Hepatocyte (in vitro differentiated cells): ENCODE results near the gene GALNT14. TPM values are rescaled to one million over a fixed set of nuclear protein-coding genes. Genes with fewer than 3 reads are reported as not detected.

Source experiments
- DNase-seq: peaks from one replicate; pipeline ENCODE4 v3.0.0-alpha.2; 2016; ENCODE audit warnings: low spot score
- H2AFZ ChIP-seq: fragments of 200-600 bp; sonication (generic); 2 replicates; pipeline ENCODE4 v1.6.0; 2016; ENCODE audit warnings: antibody characterized with exemption, mild to moderate bottlenecking
- H3K27ac ChIP-seq: fragments of 200-600 bp; sonication (generic); 2 replicates; pipeline ENCODE4 v1.5.1; 2016; ENCODE audit warnings: mild to moderate bottlenecking
- H3K27me3 ChIP-seq: fragments of 200-600 bp; sonication (generic); 2 replicates; pipeline ENCODE4 v1.6.1; 2016
- H3K36me3 ChIP-seq: fragments of 200-600 bp; sonication (generic); replicated peaks from 2 replicates; pipeline ENCODE4 v1.5.1; 2016; ENCODE audit warnings: low read depth; ENCODE audit not compliant: insufficient read depth
- H3K4me1 ChIP-seq: fragments of 200-600 bp; sonication (generic); 2 replicates; pipeline ENCODE4 v1.5.1; 2016; ENCODE audit warnings: mild to moderate bottlenecking, moderate library complexity; ENCODE audit not compliant: insufficient read depth
- H3K4me2 ChIP-seq: fragments of 200-600 bp; sonication (generic); 2 replicates; pipeline ENCODE4 v1.6.0; 2016
- H3K4me3 ChIP-seq: fragments of 200-600 bp; sonication (generic); 2 replicates; pipeline ENCODE4 v1.5.1; 2016; ENCODE audit warnings: mild to moderate bottlenecking
- H3K79me2 ChIP-seq: fragments of 200-600 bp; sonication (generic); 2 replicates; pipeline ENCODE4 v1.6.0; 2017; ENCODE audit warnings: mild to moderate bottlenecking
- H3K9me2 ChIP-seq: fragments of 200-600 bp; sonication (generic); replicated peaks from 2 replicates; pipeline ENCODE4 v1.6.0; 2017; ENCODE audit warnings: mild to moderate bottlenecking; ENCODE audit not compliant: insufficient read depth
- H3K9me3 ChIP-seq: fragments of 200-600 bp; sonication (generic); 2 replicates; pipeline ENCODE4 v1.5.1; 2016; ENCODE audit warnings: low read depth, mild to moderate bottlenecking
- H4K20me1 ChIP-seq: fragments of 200-600 bp; sonication (generic); 2 replicates; pipeline ENCODE4 v1.6.0; 2016; ENCODE audit warnings: mild to moderate bottlenecking; ENCODE audit not compliant: insufficient read depth, poor library complexity, severe bottlenecking
- CTCF ChIP-seq: fragments of 200-600 bp; sonication (generic); IDR thresholded peaks from 2 replicates; pipeline ENCODE4 v1.5.1; 2016; ENCODE audit warnings: antibody characterized with exemption, mild to moderate bottlenecking; ENCODE audit not compliant: poor library complexity
- EZH2 ChIP-seq: fragments of 200-600 bp; sonication (generic); IDR thresholded peaks from 2 replicates; pipeline ENCODE4 v1.6.1; 2016; ENCODE audit warnings: antibody characterized with exemption, mild to moderate bottlenecking, borderline replicate concordance
- EZH2phosphoT487 ChIP-seq: fragments of 200-600 bp; sonication (generic); IDR thresholded peaks from one replicate; pipeline ENCODE4 v1.6.1; 2018; ENCODE audit warnings: antibody characterized with exemption, mild to moderate bottlenecking, low read depth, moderate library complexity; ENCODE audit not compliant: unreplicated experiment, severe bottlenecking
- WGBS: methylation state at CpG from one replicate; pipeline ENCODE4 v1.1.6; 2016; ENCODE audit warnings: low lambda C conversion rate; ENCODE audit errors: missing lambda C conversion rate; 5-methylcytosine and 5-hydroxymethylcytosine counted together
- polyA plus RNA-seq: library from polyadenylated mRNA; unstranded; fragments of >200 nt; fragmentation: Nextera tagmentation; extraction: Ambion mirVana; gene quantifications from 2 replicates; pipeline ENCODE4 v1.2.1, GENCODE V29; 2016
- total RNA-seq: library from RNA; depleted of rRNA; stranded (reverse); fragments of >200 nt; gene quantifications from 2 replicates; pipeline ENCODE4 v1.2.3, GENCODE V29; 2014

GALNT14 gene
- total and polyA plus RNA-seq, 2 experiments from 2014 or later = 2.2 to 2.9 TPM

- Histone ChIP-seq H3K4me1 (no peaks in the 10 kb centered on the region), H3K9me3 (no peaks in the 10 kb centered on the region), H3K36me3 (no peaks in the 10 kb centered on the region), H3K27me3 (no peaks in the 10 kb centered on the region), H3K27ac (no peak overlapping the region), H3K9me2 (no peaks in the 10 kb centered on the region), H3K79me2 (no peaks in the 10 kb centered on the region), H2AFZ (no peak overlapping the region), H4K20me1 (no peaks in the 10 kb centered on the region), H3K4me3 (no peak overlapping the region), H3K4me2 (no peak overlapping the region)
- no peak for TF ChIP-seq CTCF
- no peak for TF ChIP-seq EZH2
- no peak for TF ChIP-seq EZH2phosphoT487
- no peak for DNase-seq
- 76% methylated on average over 5 of the region's 5 CpGs for WGBS
Measured at GRCh38 chr2:31047599-31047998, 90.6 kb downstream of the GALNT14 start.

GRCh38 chr2:31038385-31038784 is 99.9 kb downstream of the GALNT14 start:
- no peak for DNase-seq
- no peak overlapping the region for H2AFZ ChIP-seq
- WGBS = 77% methylated on average over 4 of the region's 4 CpGs

GRCh38 chr2:31037058-31037457 is 101.2 kb downstream of the GALNT14 start:
- no peak overlapping the region for H3K27ac ChIP-seq
- no peaks in the 10 kb centered on the region for H3K36me3 ChIP-seq
- H4K20me1 ChIP-seq = no peaks in the 10 kb centered on the region
- no peak for DNase-seq
- H3K4me3 ChIP-seq = no peak overlapping the region
- no peak for TF ChIP-seq CTCF
- no peak for TF ChIP-seq EZH2
- TF ChIP-seq EZH2phosphoT487 = no peak
- H3K4me2 ChIP-seq = no peak overlapping the region
- peaks cover 13% of the 10 kb centered on the region for H3K9me3 ChIP-seq
- no peaks in the 10 kb centered on the region for H3K4me1 ChIP-seq
- no peaks in the 10 kb centered on the region for H3K79me2 ChIP-seq
- no peaks in the 10 kb centered on the region for H3K9me2 ChIP-seq
- H3K27me3 ChIP-seq = no peaks in the 10 kb centered on the region
- H2AFZ ChIP-seq = no peak overlapping the region

More at GRCh38 chr2:31038385-31038784, 99.9 kb downstream of the GALNT14 start:
- H3K4me2 ChIP-seq = no peak overlapping the region
- H4K20me1 ChIP-seq = no peaks in the 10 kb centered on the region
- H3K4me3 ChIP-seq = no peak overlapping the region
- H3K27ac ChIP-seq = no peak overlapping the region
- no peaks in the 10 kb centered on the region for H3K9me2 ChIP-seq
- H3K9me3 ChIP-seq = peaks cover 13% of the 10 kb centered on the region
- no peaks in the 10 kb centered on the region for H3K79me2 ChIP-seq
- TF ChIP-seq EZH2phosphoT487 (no peak), CTCF (no peak), EZH2 (no peak)
- no peaks in the 10 kb centered on the region for H3K27me3 ChIP-seq
- H3K36me3 ChIP-seq = no peaks in the 10 kb centered on the region
- H3K4me1 ChIP-seq = no peaks in the 10 kb centered on the region

- Histone ChIP-seq H3K4me2 (no peak overlapping the region), H4K20me1 (no peaks in the 10 kb centered on the region), H3K4me1 (no peaks in the 10 kb centered on the region), H3K36me3 (no peaks in the 10 kb centered on the region), H3K27me3 (peaks cover 7% of the 10 kb centered on the region), H3K4me3 (no peak overlapping the region), H3K79me2 (no peaks in the 10 kb centered on the region), H3K9me2 (no peaks in the 10 kb centered on the region), H3K9me3 (peaks cover 13% of the 10 kb centered on the region), H3K27ac (no peak overlapping the region), H2AFZ (no peak overlapping the region)
- no peak for TF ChIP-seq EZH2
- no peak for TF ChIP-seq CTCF
- TF ChIP-seq EZH2phosphoT487 = no peak
- no peak for DNase-seq
- 13% methylated on average over 1 of the region's 1 CpG for whole genome bisulfite sequencing
Measured at GRCh38 chr2:31033032-31033431, 105.2 kb downstream of the GALNT14 start.
